Measurements from ENCODE around the gene TMEFF2.

GRCh38 chr2:192013211-192013610 is 181.5 kb downstream of the TMEFF2 start:
- TF ChIP-seq CTCF (IDR thresholded peaks at IDR 0.05) (no peak), POLR2A (IDR thresholded peaks at IDR 0.05) (no peak), POLR2AphosphoS5 (IDR thresholded peaks at IDR 0.05; ENCODE audit: insufficient read depth in 1 of 2, low read depth in 1 of 2) (no peak)
